Measurements from ENCODE around the gene DOCK2. TPM values are rescaled to one million over a fixed set of nuclear protein-coding genes. Genes with fewer than 3 reads are reported as not detected.

DOCK2 gene
- total and polyA plus RNA-seq, 2 donors (not counting 1 experiment from before 2014, with no cell fraction given), result 1.1 to 8.9 TPM

DNA sequence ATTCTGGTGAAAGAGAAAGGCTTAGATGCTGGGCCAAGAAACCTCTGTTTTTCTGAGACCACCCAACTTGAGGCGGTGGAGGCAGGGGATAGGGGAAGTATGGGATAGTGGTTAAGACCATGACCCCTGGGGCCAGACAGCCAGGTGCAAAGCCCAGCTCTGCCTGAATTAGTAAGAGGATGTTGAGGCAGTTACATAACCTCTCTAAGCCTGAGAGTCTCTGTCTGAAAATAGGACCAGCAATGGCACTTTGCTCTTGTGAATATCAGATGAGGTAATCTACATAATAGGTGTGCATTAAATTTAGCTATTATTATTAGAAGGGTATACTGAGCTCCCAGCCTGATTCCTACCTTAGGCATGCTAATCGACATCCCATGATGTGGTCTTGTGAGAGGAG lies 68.2 kb downstream of the DOCK2 start:
- Histone ChIP-seq H3K27ac (ENCODE audit: insufficient read depth, low read length) (no peak overlapping the region), H3K4me1 (ENCODE audit: control insufficient read depth, extremely low read depth, insufficient read depth, low read length) (peaks cover 19% of the 10 kb centered on the region), H4K20me1 (ENCODE audit: control insufficient read depth, extremely low read depth, insufficient read depth, low read length) (no peaks in the 10 kb centered on the region), H3K36me3 (ENCODE audit: control insufficient read depth, insufficient read depth, low read length) (no peaks in the 10 kb centered on the region), H3K4me3 (replicated peaks in 1 of 4; ENCODE audit: control extremely low read depth in 1 of 4, insufficient read depth in 1 of 4, low read depth in 3 of 4, low read length in 4 of 4) (no peak overlapping the region), H3K4me2 (ENCODE audit: extremely low read depth, insufficient read depth, low read length) (no peak overlapping the region), H3K79me2 (ENCODE audit: control insufficient read depth, insufficient read depth, low read length) (no peaks in the 10 kb centered on the region), H3K27me3 (ENCODE audit: control insufficient read depth, insufficient read depth, low read length) (no peaks in the 10 kb centered on the region), H3K9me3 (ENCODE audit: control insufficient read depth, insufficient read depth, low read depth, low read length) (no peaks in the 10 kb centered on the region), H2AFZ (ENCODE audit: low read length) (no peak overlapping the region), H3K9ac (ENCODE audit: insufficient read depth, low read length) (no peak overlapping the region)
- no peak for DNase-seq (ENCODE audit: low read depth in 2 of 2)
- TF ChIP-seq EZH2 (IDR thresholded peaks at IDR 0.05; ENCODE audit: low read length, missing control alignments), result no peak
- TF ChIP-seq, protein P1, sequence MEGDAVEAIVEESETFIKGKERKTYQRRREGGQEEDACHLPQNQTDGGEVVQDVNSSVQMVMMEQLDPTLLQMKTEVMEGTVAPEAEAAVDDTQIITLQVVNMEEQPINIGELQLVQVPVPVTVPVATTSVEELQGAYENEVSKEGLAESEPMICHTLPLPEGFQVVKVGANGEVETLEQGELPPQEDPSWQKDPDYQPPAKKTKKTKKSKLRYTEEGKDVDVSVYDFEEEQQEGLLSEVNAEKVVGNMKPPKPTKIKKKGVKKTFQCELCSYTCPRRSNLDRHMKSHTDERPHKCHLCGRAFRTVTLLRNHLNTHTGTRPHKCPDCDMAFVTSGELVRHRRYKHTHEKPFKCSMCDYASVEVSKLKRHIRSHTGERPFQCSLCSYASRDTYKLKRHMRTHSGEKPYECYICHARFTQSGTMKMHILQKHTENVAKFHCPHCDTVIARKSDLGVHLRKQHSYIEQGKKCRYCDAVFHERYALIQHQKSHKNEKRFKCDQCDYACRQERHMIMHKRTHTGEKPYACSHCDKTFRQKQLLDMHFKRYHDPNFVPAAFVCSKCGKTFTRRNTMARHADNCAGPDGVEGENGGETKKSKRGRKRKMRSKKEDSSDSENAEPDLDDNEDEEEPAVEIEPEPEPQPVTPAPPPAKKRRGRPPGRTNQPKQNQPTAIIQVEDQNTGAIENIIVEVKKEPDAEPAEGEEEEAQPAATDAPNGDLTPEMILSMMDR (conservative IDR thresholded peaks at IDR 0.05 in 1 of 2, IDR thresholded peaks at IDR 0.05 in 1 of 2; ENCODE audit: low read depth in 1 of 2, low read length in 2 of 2), result no peak

DNA sequence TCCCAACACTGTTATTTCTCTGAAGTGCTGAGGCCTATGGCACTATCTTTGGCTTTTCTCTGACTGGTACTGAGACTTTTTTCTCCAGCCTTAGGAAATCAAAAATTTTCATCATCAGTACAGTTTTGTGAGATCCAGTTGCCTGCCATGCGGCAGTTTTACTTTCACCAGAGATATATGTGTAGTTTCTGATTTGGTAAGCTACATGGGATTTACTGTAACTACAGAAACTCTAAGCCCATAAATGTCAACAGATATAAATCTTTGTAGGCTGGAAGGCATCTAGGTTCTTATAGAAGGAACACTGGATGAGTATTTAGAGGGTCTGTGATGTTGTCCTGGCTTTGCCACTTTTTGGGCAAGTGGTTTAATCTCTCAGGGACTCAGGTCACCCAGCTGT lies 69.0 kb downstream of the DOCK2 start:
- no peak overlapping the region for H3K9ac ChIP-seq (ENCODE audit: insufficient read depth, low read length)
- H3K4me3 ChIP-seq (replicated peaks in 1 of 4; ENCODE audit: control extremely low read depth in 1 of 4, insufficient read depth in 1 of 4, low read depth in 3 of 4, low read length in 4 of 4), result no peak overlapping the region
- H3K27ac ChIP-seq (ENCODE audit: insufficient read depth, low read length), result peak overlapping the region; percentile 48
- H3K4me2 ChIP-seq (ENCODE audit: extremely low read depth, insufficient read depth, low read length), result no peak overlapping the region
- H4K20me1 ChIP-seq (ENCODE audit: control insufficient read depth, extremely low read depth, insufficient read depth, low read length), result no peaks in the 10 kb centered on the region
- H3K4me1 ChIP-seq (ENCODE audit: control insufficient read depth, extremely low read depth, insufficient read depth, low read length), result peaks cover 19% of the 10 kb centered on the region
- no peaks in the 10 kb centered on the region for H3K27me3 ChIP-seq (ENCODE audit: control insufficient read depth, insufficient read depth, low read length)
- DNase-seq (ENCODE audit: low read depth in 2 of 2), result no peak
- no peak overlapping the region for H2AFZ ChIP-seq (ENCODE audit: low read length)
- H3K36me3 ChIP-seq (ENCODE audit: control insufficient read depth, insufficient read depth, low read length), result no peaks in the 10 kb centered on the region
- TF ChIP-seq, protein P1 (conservative IDR thresholded peaks at IDR 0.05 in 1 of 2, IDR thresholded peaks at IDR 0.05 in 1 of 2; ENCODE audit: low read depth in 1 of 2, low read length in 2 of 2), result no peak
- TF ChIP-seq EZH2 (IDR thresholded peaks at IDR 0.05; ENCODE audit: low read length, missing control alignments), result no peak
- no peaks in the 10 kb centered on the region for H3K9me3 ChIP-seq (ENCODE audit: control insufficient read depth, insufficient read depth, low read depth, low read length)
- no peaks in the 10 kb centered on the region for H3K79me2 ChIP-seq (ENCODE audit: control insufficient read depth, insufficient read depth, low read length)

DNA sequence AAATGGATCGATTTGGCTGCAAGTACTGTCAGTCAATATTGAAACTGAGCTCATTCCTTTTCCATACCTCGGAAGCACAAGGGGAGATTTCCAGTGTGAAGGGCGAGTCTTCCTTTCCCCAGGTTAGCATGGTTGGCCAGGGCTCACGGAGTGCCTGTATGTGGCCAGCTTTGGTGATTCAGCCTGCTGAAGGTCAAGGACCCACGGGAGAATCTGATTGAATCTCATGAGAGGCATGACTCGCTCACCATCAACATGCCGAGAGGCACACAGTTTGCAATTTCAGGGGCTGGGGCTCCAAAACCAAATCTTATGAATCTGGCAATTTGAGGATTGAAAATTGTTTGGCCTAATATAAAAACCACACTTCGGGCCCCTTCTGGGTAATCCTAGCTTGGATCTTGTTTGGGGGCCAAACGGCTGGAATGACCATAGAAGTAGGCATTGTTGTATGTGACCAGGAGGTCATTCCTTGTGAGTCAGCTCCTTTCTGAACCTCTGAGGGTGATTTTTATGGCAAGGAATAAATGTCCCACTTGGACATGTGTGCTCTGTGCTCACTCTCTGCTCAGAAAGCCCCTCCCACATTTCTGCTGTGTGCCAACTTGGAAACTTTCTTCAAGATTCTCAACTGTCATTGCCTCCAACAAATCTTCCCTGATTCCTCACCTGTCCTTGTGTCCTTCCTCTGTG lies 69.8 kb downstream of the DOCK2 start:
- Histone ChIP-seq H4K20me1 (ENCODE audit: control insufficient read depth, extremely low read depth, insufficient read depth, low read length) (no peaks in the 10 kb centered on the region), H3K4me1 (ENCODE audit: control insufficient read depth, extremely low read depth, insufficient read depth, low read length) (peaks cover 19% of the 10 kb centered on the region), H3K79me2 (ENCODE audit: control insufficient read depth, insufficient read depth, low read length) (no peaks in the 10 kb centered on the region), H3K36me3 (ENCODE audit: control insufficient read depth, insufficient read depth, low read length) (no peaks in the 10 kb centered on the region), H3K9me3 (ENCODE audit: control insufficient read depth, insufficient read depth, low read depth, low read length) (no peaks in the 10 kb centered on the region), H3K4me2 (ENCODE audit: extremely low read depth, insufficient read depth, low read length) (peak overlapping the region; percentile 47), H3K27ac (ENCODE audit: insufficient read depth, low read length) (peak overlapping the region; percentile 48), H3K4me3 (replicated peaks in 1 of 4; ENCODE audit: control extremely low read depth in 1 of 4, insufficient read depth in 1 of 4, low read depth in 3 of 4, low read length in 4 of 4) (no peak overlapping the region), H3K9ac (ENCODE audit: insufficient read depth, low read length) (no peak overlapping the region), H2AFZ (ENCODE audit: low read length) (no peak overlapping the region), H3K27me3 (ENCODE audit: control insufficient read depth, insufficient read depth, low read length) (no peaks in the 10 kb centered on the region)
- no peak for TF ChIP-seq EZH2 (IDR thresholded peaks at IDR 0.05; ENCODE audit: low read length, missing control alignments)
- TF ChIP-seq, protein P1 (conservative IDR thresholded peaks at IDR 0.05 in 1 of 2, IDR thresholded peaks at IDR 0.05 in 1 of 2; ENCODE audit: low read depth in 1 of 2, low read length in 2 of 2), result no peak
- DNase-seq (ENCODE audit: low read depth in 2 of 2), result peak; percentile 67 to 76

Measured in fibroblast of lung (primary cell).